Muscle of leg (tissue), 16 donors: Measurements from ENCODE around the gene ARHGAP8. TPM values are rescaled to one million over a fixed set of nuclear protein-coding genes. Genes with fewer than 3 reads are reported as not detected.

Source experiments
- DNase-seq: peaks from one replicate; pipeline ENCODE4 v3.0.0; 2013
- H3K27ac ChIP-seq: one replicate; pipeline ENCODE4 v1.5.1; 2013; ENCODE audit warnings: mild to moderate bottlenecking, low read length, control low read depth
- H3K27me3 ChIP-seq: one replicate; pipeline ENCODE4 v1.6.1; 2013; ENCODE audit warnings: low read length; ENCODE audit not compliant: control insufficient read depth, insufficient read depth
- H3K36me3 ChIP-seq: one replicate; pipeline ENCODE4 v1.6.1; 2013; ENCODE audit warnings: low read length; ENCODE audit not compliant: control insufficient read depth, insufficient read depth
- H3K4me1 ChIP-seq: one replicate; pipeline ENCODE4 v1.6.1; 2013; ENCODE audit warnings: low read length; ENCODE audit not compliant: control insufficient read depth, insufficient read depth
- H3K4me3 ChIP-seq: one replicate; pipeline ENCODE4 v1.5.1; 2013; ENCODE audit warnings: low read length, control low read depth
- H3K9me3 ChIP-seq: replicated peaks from 2 replicates; pipeline ENCODE4 v1.6.1; 2013; ENCODE audit warnings: low read depth, low read length; ENCODE audit not compliant: control insufficient read depth
- WGBS: methylation state at CpG from one replicate; pipeline ENCODE4 v1.1.5; 2013; ENCODE audit warnings: missing lambda C conversion rate; ENCODE audit not compliant: insufficient coverage; 5-methylcytosine and 5-hydroxymethylcytosine counted together
- long read RNA-seq, 11 donors: transcript quantifications; one replicate each; lab custom pipeline, GENCODE V29; 2026
- polyA plus RNA-seq, 8 donors: library from polyadenylated mRNA; unstranded; fragments of 120-200 nt; gene quantifications; one replicate each; pipeline versions ENCODE4 v1.2.1 to v1.2.3, GENCODE V29; 2013; ENCODE audit warnings: inconsistent platforms in 1 of 8, low replicate concordance in 1 of 8; ENCODE audit not compliant: insufficient read length in 8 of 8, insufficient read depth in 1 of 8
- total RNA-seq: library from RNA; stranded (reverse); fragments of 120-200 nt; gene quantifications from one replicate; pipeline ENCODE4 v1.2.4, GENCODE V29; 2013

The ARHGAP8 gene
- total RNA-seq (1.1 TPM), polyA plus RNA-seq (1 to 10 TPM in 4 of 8 donors, under 1 TPM in 4; 0.76 to 2.8 (median 1.2) TPM)
- long read RNA-seq, donor 1: 0 reads
- long read RNA-seq, donor 2: 0 reads
- long read RNA-seq, donor 3, partial matches to known transcripts: 0 of 1 reads
- long read RNA-seq, donor 3, other reads (novel, unspliced or antisense): 0 of 1 reads
- long read RNA-seq, donor 4: 0 reads
- long read RNA-seq, donor 5, partial matches to known transcripts: 0 of 1 reads
- long read RNA-seq, donor 5, other reads (novel, unspliced or antisense): 0 of 1 reads
- long read RNA-seq, donor 6, partial matches to known transcripts: 0 of 1 reads
- long read RNA-seq, donor 6, other reads (novel, unspliced or antisense): 0 of 1 reads
- long read RNA-seq, donor 7: 0 reads
- long read RNA-seq, donor 8: 0 reads
- long read RNA-seq, donor 9: 0 reads
- long read RNA-seq, donor 10: 0 reads
- long read RNA-seq, donor 11: 0 reads

DNA sequence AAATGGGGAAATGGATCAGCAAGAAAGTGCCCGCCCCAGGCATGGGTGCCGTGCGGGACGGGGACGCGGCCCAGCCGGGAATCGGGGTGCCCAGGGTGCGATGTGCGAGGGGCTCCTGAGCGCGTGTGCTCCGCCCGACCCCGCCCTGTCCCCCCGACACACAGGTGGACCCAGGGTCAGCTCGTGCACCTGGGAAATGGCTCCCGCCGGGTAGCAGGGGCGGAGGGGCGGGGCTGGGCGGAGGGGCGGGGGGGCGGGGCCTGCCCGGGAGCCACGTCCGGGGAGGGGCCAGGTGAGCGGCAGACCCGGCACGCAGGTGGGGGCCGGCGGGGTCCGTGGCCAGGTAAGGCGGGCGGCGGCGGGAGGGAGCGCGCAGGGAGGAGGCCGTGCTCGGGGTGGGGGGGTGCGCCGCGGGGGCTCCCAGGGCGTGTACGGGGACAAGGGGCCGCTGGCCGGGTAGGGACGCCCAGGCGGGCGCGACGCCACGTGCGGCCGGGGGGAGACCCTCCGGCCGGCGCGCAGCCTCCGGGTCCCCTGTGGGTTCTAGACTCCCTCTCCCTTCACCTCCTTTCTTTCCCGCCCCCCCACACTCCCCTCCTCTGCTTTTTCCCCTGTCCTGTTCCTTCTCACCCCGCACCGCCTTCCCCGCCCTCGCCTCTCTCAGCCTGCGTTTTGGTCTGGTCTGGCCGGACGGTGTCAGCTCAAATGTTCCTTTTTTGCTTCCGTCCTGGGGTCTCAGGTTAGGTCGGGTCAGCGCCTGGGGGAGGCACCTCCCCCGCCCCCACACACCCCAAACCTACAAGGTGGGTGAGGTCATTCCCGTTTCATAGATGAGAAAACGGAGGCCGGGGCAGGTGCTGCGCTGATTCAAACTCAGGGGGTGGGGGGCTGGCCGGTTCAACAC is at the start of gene ARHGAP8:
TSS of gene ARHGAP8 (plus strand) at position 291 of the 904 bp plus-strand sequence. CDS start 33,953 bp downstream, outside the sequence.
- Histone ChIP-seq H3K27me3 (peaks cover 47% of the 10 kb centered on the region), H3K36me3 (no peaks in the 10 kb centered on the region), H3K4me1 (peaks cover 20% of the 10 kb centered on the region), H3K4me3 (no peak within 1 kb of the TSS), H3K9me3 (no peaks in the 10 kb centered on the region), H3K27ac (no peak within 1 kb of the TSS)
- WGBS: 2% methylated on average over 55 of the region's 78 CpGs
- no peak for DNase-seq

DNA sequence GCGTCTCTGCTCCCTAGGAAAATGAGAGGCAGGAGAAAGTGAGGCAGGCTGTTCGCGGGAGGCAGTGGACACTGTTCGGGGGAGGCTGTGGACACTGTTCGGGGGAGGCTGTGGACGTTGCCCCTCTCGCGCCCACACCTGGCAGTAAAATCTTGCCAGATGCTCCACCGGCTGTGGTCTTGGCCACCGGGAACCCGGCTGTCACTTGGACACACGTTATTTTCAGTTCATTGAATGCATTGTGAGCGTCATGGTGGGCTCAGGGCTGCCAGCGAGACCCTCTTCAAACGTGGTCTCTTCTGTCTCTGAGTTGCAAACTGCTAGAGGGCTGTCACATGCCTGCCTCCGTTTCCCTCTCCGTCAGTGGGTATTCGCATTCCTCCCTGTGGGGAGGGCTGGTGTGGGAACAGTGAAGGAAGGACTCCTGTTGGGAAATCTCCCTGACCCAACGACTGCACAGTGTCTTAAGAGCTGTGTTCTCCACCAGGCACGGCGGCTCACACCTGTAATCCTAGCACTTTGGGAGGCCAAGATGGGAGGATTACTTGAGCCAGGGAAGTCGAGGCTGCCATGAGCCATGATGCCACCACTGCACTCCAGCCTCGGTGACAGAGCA is 49.0 kb upstream of the ARHGAP8 start:
- Histone ChIP-seq H3K27me3 (peaks cover 3% of the 10 kb centered on the region), H3K36me3 (peaks cover 8% of the 10 kb centered on the region), H3K4me1 (peaks cover 46% of the 10 kb centered on the region), H3K4me3 (peak overlapping the region; percentile 57), H3K9me3 (no peaks in the 10 kb centered on the region), H3K27ac (peak overlapping the region; percentile 55)
- 26% methylated on average over 12 of the region's 23 CpGs for WGBS
- DNase-seq: no peak

DNA sequence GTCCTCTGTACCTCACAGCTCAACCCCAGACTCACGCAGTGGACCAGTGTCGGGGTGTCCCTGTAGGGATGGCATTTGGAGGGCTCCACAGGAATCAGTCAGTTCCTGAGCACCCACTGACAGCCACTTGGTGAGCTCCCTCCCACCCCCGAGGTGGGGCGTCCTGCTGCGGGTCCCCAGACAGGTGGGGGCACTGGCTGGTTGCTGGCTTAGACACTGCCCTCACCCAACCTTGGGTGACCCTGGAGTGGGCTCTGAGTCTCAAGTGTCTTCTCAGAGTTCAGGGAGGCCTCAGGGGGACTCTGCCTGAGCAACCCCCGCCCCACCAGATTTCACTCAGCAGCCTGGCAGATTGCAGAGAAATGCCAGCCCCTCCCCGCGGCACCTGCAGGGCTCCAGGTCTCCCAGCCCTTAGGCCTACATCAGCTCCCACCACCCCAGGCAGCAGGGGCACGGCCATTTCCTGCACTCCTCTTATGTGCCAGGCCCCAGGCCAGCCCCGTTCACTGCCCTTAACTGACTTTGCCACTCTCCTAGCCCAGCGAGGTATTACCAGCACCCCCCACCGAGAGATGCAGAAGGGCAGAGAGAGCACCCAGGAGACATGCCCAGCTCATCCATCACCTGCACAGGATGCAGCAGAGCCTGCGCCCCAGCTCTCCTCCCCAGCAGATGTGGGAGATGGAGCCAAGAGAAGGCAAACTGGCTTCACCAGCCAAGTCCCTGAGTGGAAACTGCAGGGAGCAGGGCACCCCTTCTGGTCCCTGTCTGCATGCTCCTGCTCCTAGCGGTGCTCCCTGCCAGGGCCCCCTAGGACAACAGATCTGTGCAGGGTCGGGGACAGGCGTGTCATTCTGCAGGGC is 48.0 kb upstream of the ARHGAP8 start:
- Histone ChIP-seq H3K27ac (no peak overlapping the region), H3K4me1 (peaks cover 36% of the 10 kb centered on the region), H3K27me3 (peaks cover 3% of the 10 kb centered on the region), H3K9me3 (no peaks in the 10 kb centered on the region), H3K36me3 (peaks cover 8% of the 10 kb centered on the region), H3K4me3 (no peak overlapping the region)
- 93% methylated on average over 13 of the region's 16 CpGs for WGBS
- no peak for DNase-seq

DNA sequence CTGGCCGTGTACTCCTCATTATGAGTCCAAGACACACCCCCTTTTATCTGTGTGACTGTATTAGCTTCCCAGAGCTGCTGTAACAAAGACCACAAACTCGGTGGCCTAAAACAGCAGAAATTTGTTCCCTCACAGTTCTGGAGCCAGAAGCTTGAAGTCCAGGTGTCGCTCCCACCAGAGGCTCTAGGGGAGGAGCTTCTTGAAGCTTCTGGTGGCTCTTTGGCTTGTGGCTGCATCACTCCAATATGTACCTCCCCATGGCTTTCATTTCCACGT is 47.4 kb upstream of the ARHGAP8 start:
- 87% methylated on average over 3 of the region's 4 CpGs for WGBS
- H3K4me3 ChIP-seq: no peak overlapping the region
- DNase-seq: no peak
- no peaks in the 10 kb centered on the region for H3K9me3 ChIP-seq
- H3K27ac ChIP-seq: no peak overlapping the region
- H3K4me1 ChIP-seq: peaks cover 35% of the 10 kb centered on the region
- H3K27me3 ChIP-seq: peaks cover 3% of the 10 kb centered on the region
- peaks cover 8% of the 10 kb centered on the region for H3K36me3 ChIP-seq

DNA sequence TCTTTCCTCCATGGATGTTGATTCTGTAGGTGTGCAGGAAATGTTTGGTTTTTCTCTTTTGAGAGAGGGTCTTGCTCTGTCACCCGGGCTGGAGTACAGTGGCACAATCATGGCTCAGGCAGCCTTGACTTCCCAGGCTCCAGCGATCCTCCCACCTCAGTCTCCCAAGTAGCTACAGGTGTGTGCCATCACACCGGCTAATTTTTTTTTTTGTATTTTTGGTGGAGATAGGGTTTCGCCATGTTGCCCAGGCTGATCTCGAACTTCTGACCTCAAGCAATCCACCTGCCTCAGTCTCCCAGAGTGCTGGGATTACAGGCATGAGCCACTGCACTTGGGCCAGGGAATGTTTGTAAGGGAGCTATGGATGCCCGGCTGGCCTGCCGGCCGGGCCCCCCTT is 45.9 kb upstream of the ARHGAP8 start:
- Histone ChIP-seq H3K36me3 (peaks cover 8% of the 10 kb centered on the region), H3K4me1 (peaks cover 47% of the 10 kb centered on the region), H3K9me3 (no peaks in the 10 kb centered on the region), H3K27me3 (peaks cover 3% of the 10 kb centered on the region), H3K27ac (no peak overlapping the region), H3K4me3 (no peak overlapping the region)
- no peak for DNase-seq
- WGBS: no CpG with 5 or more reads among the region's 8 CpGs

DNA sequence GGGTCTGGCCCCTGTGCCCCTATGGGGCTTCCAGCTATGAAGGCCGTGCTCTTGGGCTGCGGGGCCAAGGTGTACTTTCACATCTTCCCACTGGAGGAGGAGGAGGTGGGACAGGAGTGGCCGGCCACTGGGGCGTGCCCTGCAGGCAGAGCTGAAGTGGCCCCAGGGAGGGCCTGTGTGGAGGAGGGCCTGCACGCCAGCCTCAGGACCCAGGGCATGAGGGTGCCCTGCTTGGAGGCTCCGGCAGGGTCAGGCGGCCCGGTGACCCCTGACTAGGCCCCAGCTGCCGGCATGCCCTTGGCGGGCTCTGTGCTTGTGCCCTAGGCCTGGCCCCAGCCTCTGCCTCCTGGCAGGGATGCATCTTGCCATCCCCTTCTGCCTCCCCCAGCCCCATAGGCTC is 45.2 kb upstream of the ARHGAP8 start:
- peaks cover 8% of the 10 kb centered on the region for H3K36me3 ChIP-seq
- DNase-seq: no peak
- peaks cover 3% of the 10 kb centered on the region for H3K27me3 ChIP-seq
- no peak overlapping the region for H3K4me3 ChIP-seq
- 89% methylated on average over 8 of the region's 10 CpGs for WGBS
- no peaks in the 10 kb centered on the region for H3K9me3 ChIP-seq
- H3K27ac ChIP-seq: no peak overlapping the region
- H3K4me1 ChIP-seq: peaks cover 50% of the 10 kb centered on the region

DNA sequence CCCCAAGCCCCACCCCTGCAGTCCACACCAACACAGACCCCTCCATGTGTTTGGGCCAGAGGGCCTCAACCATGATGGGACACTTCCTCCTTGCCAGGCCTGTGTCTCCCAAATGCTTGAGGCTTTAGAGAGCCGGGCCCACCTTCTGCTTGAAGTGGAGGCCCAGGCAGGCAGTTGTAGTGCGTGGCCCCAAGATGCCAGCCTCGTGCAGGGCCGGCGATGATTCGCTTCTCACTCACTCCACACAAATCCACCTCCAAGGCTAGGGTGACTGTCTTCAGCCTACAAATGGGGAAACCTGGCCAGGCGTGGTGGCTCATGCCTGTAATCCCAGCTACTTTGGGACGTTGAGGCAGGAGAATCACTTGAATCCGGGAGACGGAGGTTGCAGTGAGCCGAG is 44.6 kb upstream of the ARHGAP8 start:
- whole genome bisulfite sequencing: 83% methylated on average over 4 of the region's 11 CpGs
- DNase-seq: no peak
- Histone ChIP-seq H3K4me1 (peaks cover 56% of the 10 kb centered on the region), H3K9me3 (no peaks in the 10 kb centered on the region), H3K27me3 (peaks cover 3% of the 10 kb centered on the region), H3K36me3 (peaks cover 8% of the 10 kb centered on the region), H3K4me3 (no peak overlapping the region), H3K27ac (no peak overlapping the region)

DNA sequence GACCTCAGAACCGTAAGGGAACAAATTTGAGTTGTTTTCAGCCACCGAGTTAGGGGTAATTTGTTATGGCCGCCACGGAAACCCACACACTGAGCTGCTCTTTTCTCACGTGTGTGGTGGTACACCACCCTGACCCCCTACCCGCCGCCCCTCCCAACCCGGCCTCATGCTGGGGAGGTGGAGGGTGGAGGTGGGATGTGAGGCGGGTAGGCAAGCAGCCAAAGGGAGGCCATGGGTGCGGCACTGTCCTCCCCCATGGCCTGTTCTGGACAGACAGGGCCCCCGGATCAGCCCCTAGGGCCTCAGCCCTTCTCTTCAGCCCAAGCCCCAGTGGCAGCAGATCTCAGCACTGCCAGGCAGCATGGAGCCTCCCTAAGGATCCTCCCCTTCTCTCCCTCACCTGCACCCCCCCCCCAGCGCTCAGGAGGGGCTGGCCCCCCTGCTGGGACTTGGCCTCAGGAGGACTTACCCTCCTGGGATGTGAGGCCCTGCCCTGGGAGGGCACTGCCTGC is 42.4 kb upstream of the ARHGAP8 start:
- WGBS: 29% methylated on average over 1 of the region's 12 CpGs
- Histone ChIP-seq H3K9me3 (no peaks in the 10 kb centered on the region), H3K36me3 (peaks cover 2% of the 10 kb centered on the region), H3K27ac (peak overlapping the region; percentile 24), H3K4me3 (no peak overlapping the region), H3K4me1 (peaks cover 54% of the 10 kb centered on the region), H3K27me3 (no peaks in the 10 kb centered on the region)
- no peak for DNase-seq

DNA sequence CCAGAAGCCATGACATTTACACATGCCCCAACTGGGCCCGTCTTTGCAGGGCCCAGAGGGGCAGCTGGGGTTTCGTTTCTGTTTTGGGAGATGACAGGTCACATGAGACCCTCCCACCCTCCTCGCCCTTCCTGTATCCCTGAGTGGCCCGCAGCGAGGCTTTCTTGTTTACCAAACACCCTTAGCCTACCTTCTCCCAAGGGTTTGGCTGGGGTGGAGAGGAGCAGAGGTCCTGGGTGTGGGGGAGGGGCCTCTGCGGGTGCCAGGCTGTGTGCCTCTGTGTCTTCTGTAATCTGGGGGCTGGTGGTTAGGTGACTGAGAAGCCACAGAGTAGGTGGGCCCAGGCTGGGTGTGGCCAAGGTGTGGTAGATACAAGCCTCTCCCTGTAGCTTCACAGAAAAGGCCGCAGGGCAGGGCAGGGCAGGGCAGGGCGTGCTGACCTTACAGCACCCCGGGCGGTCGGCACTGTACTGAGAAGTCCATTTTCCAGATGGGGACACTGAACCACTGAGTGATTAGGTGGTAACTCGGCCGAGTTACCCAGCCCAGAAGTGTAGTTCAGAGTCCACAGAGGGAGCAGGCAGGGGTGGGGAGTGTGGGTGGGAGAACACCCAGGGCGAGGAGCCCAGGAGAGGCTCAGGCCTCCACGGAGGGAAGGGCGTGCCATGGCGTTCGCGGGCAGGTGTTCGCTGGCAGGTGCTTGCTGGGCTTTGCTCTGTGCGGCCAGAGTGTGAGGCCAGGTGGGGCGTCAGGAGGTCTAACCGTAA is 41.7 kb upstream of the ARHGAP8 start:
- 67% methylated on average over 9 of the region's 23 CpGs for WGBS
- peaks cover 59% of the 10 kb centered on the region for H3K4me1 ChIP-seq
- no peaks in the 10 kb centered on the region for H3K27me3 ChIP-seq

More for the DNA sequence above, 41.7 kb upstream of the ARHGAP8 start:
- Histone ChIP-seq H3K36me3 (peaks cover 7% of the 10 kb centered on the region), H3K9me3 (no peaks in the 10 kb centered on the region), H3K27ac (peak overlapping the region; percentile 56), H3K4me3 (no peak overlapping the region)
- no peak for DNase-seq
